ENCODE data around the gene SPTLC1.

GRCh38 chr9:92001244-92001643, 114.0 kb downstream of the SPTLC1 start:
- TF ChIP-seq EZH2phosphoT487 (IDR thresholded peaks at IDR 0.05; ENCODE audit: borderline replicate concordance, low read length) (no peak), CTCF (conservative IDR thresholded peaks at IDR 0.05; ENCODE audit: low read depth, low read length) (no peak), EZH2 (IDR thresholded peaks at IDR 0.05; ENCODE audit: low read length, unreplicated experiment) (no peak)
